OCI-LY7 (cell line): ENCODE measurements around the gene C1orf174.

ENCODE experiments used
- EZH2phosphoT487 ChIP-seq: fragments of 200-600 bp; sonication (generic); IDR thresholded peaks from 2 replicates; pipeline ENCODE4 v1.6.1; 2018; ENCODE audit warnings: low read depth, borderline replicate concordance, mild to moderate bottlenecking, mixed run types, antibody characterized with exemption, low read length, moderate library complexity, mixed read lengths
- TF ChIP-seq, protein P1 (sequence below): fragments of 200-600 bp; sonication (generic); conservative IDR thresholded peaks from 2 replicates; pipeline ENCODE4 v1.5.1; 2014; ENCODE audit warnings: mild to moderate bottlenecking, antibody characterized with exemption, low read length, moderate library complexity, mixed read lengths

DNA sequence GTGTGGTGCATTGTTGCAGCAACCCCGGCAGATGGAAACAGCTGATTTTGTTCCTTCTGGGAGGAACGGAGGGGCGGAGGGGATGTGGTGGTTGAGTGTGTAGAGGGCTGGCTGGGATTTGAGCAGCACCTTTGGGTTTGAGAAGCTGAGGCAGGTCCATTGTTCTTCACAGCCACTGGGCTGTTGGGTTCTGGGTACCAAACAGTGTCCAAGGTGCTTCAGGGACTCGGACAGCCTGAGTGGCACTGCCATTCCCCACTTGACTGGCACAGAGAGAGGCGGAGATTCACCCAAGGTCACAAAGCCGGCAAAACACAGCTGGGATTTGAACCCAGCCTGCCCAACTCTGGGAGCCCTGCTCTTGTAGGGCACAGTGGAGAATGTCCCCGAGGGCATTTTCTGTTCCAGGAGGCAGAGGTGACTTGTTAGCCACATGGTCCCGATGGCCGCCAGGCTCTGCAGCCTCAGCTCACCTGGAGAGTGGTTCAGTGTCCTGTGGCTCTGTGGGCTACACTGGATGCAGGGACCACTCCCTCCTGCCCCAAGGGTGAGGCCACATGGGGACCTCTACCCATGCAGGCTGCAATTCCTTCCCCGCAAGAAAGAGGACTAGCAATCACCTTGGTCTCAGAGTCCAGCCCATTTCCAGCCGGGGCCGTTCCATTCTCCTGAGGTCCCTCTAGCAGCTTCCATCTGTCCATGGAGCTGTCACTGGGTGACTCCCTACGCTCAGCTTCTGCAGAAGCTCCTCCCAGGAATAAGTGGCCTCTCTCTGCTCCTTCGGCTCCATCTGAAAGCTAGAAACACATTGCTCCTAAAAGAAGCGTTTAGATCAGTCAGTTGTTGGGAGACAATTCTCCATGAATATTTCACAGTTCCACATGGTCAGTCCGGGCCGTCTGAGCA is 31.2 kb upstream of the C1orf174 start:
- TF ChIP-seq, protein P1, sequence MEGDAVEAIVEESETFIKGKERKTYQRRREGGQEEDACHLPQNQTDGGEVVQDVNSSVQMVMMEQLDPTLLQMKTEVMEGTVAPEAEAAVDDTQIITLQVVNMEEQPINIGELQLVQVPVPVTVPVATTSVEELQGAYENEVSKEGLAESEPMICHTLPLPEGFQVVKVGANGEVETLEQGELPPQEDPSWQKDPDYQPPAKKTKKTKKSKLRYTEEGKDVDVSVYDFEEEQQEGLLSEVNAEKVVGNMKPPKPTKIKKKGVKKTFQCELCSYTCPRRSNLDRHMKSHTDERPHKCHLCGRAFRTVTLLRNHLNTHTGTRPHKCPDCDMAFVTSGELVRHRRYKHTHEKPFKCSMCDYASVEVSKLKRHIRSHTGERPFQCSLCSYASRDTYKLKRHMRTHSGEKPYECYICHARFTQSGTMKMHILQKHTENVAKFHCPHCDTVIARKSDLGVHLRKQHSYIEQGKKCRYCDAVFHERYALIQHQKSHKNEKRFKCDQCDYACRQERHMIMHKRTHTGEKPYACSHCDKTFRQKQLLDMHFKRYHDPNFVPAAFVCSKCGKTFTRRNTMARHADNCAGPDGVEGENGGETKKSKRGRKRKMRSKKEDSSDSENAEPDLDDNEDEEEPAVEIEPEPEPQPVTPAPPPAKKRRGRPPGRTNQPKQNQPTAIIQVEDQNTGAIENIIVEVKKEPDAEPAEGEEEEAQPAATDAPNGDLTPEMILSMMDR: no peak
- no peak for TF ChIP-seq EZH2phosphoT487
